Endothelial cell of umbilical vein (primary cell): ENCODE measurements around the gene CCL27. TPM values are rescaled to one million over a fixed set of nuclear protein-coding genes. Genes with fewer than 3 reads are reported as not detected.

Experiments
- BruUV-seq: library from RNA; stranded (reverse); fragments of 400-500 nt; replicated peaks from 2 replicates; lab custom pipeline; 2021; lab: Mats Ljungman, UMichigan
- CTCF ChIA-PET: fragments of 300-600, 350-600 bp; sonication (Branson Sonifier 250); formaldehyde crosslinking; loops from one replicate; lab custom pipeline; 2021; ENCODE audit warnings: antibody characterized with exemption, inconsistent platforms; lab: Charles Lee
- POLR2A ChIA-PET: fragments of 300-600, 350-600 bp; sonication (Branson Sonifier 250); formaldehyde crosslinking; loops from one replicate; lab custom pipeline; 2021; ENCODE audit warnings: antibody characterized with exemption, inconsistent platforms; lab: Charles Lee
- DNase-seq: peaks from one replicate; pipeline ENCODE4 v3.0.0-alpha.2; 2011; ENCODE audit warnings: low read depth, low spot score
- FAIRE-seq: peaks from 2 replicates; lab custom pipeline; 2011; peaks lifted over from hg19 to GRCh38; lab: Jason Lieb, UNC
- H2AFZ ChIP-seq: 2 replicates; pipeline ENCODE4 v1.6.0; 2012; ENCODE audit warnings: low read depth, low read length, control low read depth, inconsistent platforms
- H3K27ac ChIP-seq: 2 replicates; pipeline ENCODE4 v1.5.1; 2011; ENCODE audit warnings: low read depth, mild to moderate bottlenecking, control low read depth, low read length, moderate library complexity; ENCODE audit not compliant: insufficient read depth
- H3K27me3 ChIP-seq, 2 experiments: 2 replicates each; pipeline versions ENCODE4 v1.6.0 to v1.6.1; 2011; ENCODE audit warnings: low read length in 2 of 2, mixed read lengths in 1 of 2; ENCODE audit not compliant: control insufficient read depth in 2 of 2, insufficient read depth in 2 of 2
- H3K36me3 ChIP-seq, 2 experiments: 2 replicates in 1 of 2; 3 replicates in 1 of 2; pipeline ENCODE4 v1.5.1; 2011; ENCODE audit warnings: low read length in 2 of 2, mild to moderate bottlenecking in 1 of 2, moderate library complexity in 1 of 2; ENCODE audit not compliant: control insufficient read depth in 2 of 2, insufficient read depth in 2 of 2; ENCODE audit errors: extremely low read depth in 1 of 2
- H3K4me1 ChIP-seq: 3 replicates; pipeline ENCODE4 v1.5.1; 2011; ENCODE audit warnings: mild to moderate bottlenecking, low read length; ENCODE audit not compliant: control insufficient read depth, insufficient read depth; ENCODE audit errors: extremely low read depth
- H3K4me2 ChIP-seq: 2 replicates; pipeline ENCODE4 v1.6.1; 2011; ENCODE audit warnings: low read length, control low read depth, mixed read lengths; ENCODE audit not compliant: insufficient read depth
- H3K4me3 ChIP-seq, 3 experiments: fragments of 200-600 bp in 1 of 3; sonication (generic), shearing (Covaris generic) in 1 of 3; replicated peaks in 1 of 3; 2 replicates each; pipeline ENCODE4 v1.5.1; 2011 to 2016; ENCODE audit warnings: control low read depth in 3 of 3, low read length in 3 of 3, mild to moderate bottlenecking in 2 of 3, inconsistent platforms in 1 of 3, low read depth in 1 of 3, moderate library complexity in 1 of 3; ENCODE audit not compliant: insufficient read depth in 1 of 3
- H3K79me2 ChIP-seq: 2 replicates; pipeline ENCODE4 v1.6.0; 2012; ENCODE audit warnings: low read length, inconsistent platforms; ENCODE audit not compliant: control insufficient read depth, insufficient read depth
- H3K9ac ChIP-seq: replicated peaks from 2 replicates; pipeline ENCODE3; 2011; ENCODE audit warnings: low read length, control low read depth; ENCODE audit not compliant: insufficient read depth; ENCODE audit errors: extremely low read depth
- H3K9me1 ChIP-seq: replicated peaks from 3 replicates; pipeline ENCODE4 v1.6.0; 2011; ENCODE audit warnings: mild to moderate bottlenecking, low read length; ENCODE audit not compliant: control insufficient read depth, insufficient read depth; ENCODE audit errors: extremely low read depth
- H3K9me3 ChIP-seq: replicated peaks from 2 replicates; pipeline ENCODE4 v1.5.1; 2012; ENCODE audit warnings: low read length, inconsistent platforms; ENCODE audit not compliant: control insufficient read depth, insufficient read depth
- H4K20me1 ChIP-seq: replicated peaks from 2 replicates; pipeline ENCODE3; 2011; ENCODE audit warnings: mild to moderate bottlenecking, low read length; ENCODE audit not compliant: control insufficient read depth, insufficient read depth; ENCODE audit errors: extremely low read depth
- EZH2 ChIP-seq: IDR thresholded peaks from 2 replicates; pipeline ENCODE4 v1.6.1; 2012; ENCODE audit warnings: borderline replicate concordance, low read depth, mild to moderate bottlenecking, moderate library complexity, low read length, inconsistent platforms; ENCODE audit not compliant: severe bottlenecking
- FOS ChIP-seq: IDR thresholded peaks from 2 replicates; pipeline ENCODE4 v1.6.1; 2011; ENCODE audit warnings: mild to moderate bottlenecking, low read length, moderate library complexity, borderline replicate concordance; ENCODE audit not compliant: insufficient read depth
- JUN ChIP-seq: IDR thresholded peaks from 2 replicates; pipeline ENCODE4 v1.6.1; 2011; ENCODE audit warnings: borderline replicate concordance, low read depth; ENCODE audit not compliant: insufficient read length, insufficient read depth
- MYC ChIP-seq: IDR thresholded peaks from one replicate; pipeline ENCODE4 v1.6.1; 2011; ENCODE audit warnings: mild to moderate bottlenecking, low read depth, low read length
- POLR2AphosphoS5 ChIP-seq: IDR thresholded peaks from 2 replicates; pipeline ENCODE4 v1.6.1; 2012; ENCODE audit warnings: low read depth, mild to moderate bottlenecking, control low read depth, low read length, moderate library complexity; ENCODE audit not compliant: insufficient read depth
- dilution Hi-C: fragments of 300-500 bp; cut with MboI; formaldehyde crosslinking; loops from one replicate; pipeline ENCODE4 v1.15.0; 2019; ENCODE audit warnings: low sequenced_read_pairs; ENCODE audit not compliant: extremely low pct_ligation_motif_present
- intact Hi-C: fragments of 100-400 bp; cut with micrococcal nuclease; formaldehyde crosslinking; loops from one replicate; pipeline ENCODE4 v1.10.0; 2022
- polyA plus RNA-seq, 4 experiments: library from polyadenylated mRNA; depleted of rRNA in 3 of 4; stranded (reverse) in 3 of 4; unstranded in 1 of 4; fragments of >200 nt; gene quantifications; 2 replicates each; pipeline versions ENCODE4 v1.2.1 to v1.2.3, GENCODE V29; 2011 to 2012; ENCODE audit warnings: missing spikeins in 1 of 4
- total RNA-seq: library from RNA; stranded (reverse); gene quantifications from 2 replicates; pipeline ENCODE4 v1.2.3, GENCODE V29; 2021
- TF ChIP-seq, protein P1 (sequence below), 2 donors: IDR thresholded peaks; 1 replicate in 1 of 2; 2 replicates in 1 of 2; pipeline ENCODE4 v1.5.1; 2011; ENCODE audit warnings: low read length in 2 of 2, mild to moderate bottlenecking in 2 of 2, moderate library complexity in 2 of 2, control low read depth in 1 of 2, inconsistent platforms in 1 of 2, low read depth in 1 of 2; ENCODE audit not compliant: insufficient read depth in 1 of 2; ENCODE audit errors: extremely low read depth in 1 of 2
- TF ChIP-seq, protein P2 (sequence below): IDR thresholded peaks from 2 replicates; pipeline ENCODE4 v1.6.1; 2011; ENCODE audit not compliant: insufficient read depth, insufficient read length

Gene CCL27
- total and polyA plus RNA-seq, 2 donors (not counting 3 experiments of a cell fraction or from before 2014, with no cell fraction given): not detected

DNA sequence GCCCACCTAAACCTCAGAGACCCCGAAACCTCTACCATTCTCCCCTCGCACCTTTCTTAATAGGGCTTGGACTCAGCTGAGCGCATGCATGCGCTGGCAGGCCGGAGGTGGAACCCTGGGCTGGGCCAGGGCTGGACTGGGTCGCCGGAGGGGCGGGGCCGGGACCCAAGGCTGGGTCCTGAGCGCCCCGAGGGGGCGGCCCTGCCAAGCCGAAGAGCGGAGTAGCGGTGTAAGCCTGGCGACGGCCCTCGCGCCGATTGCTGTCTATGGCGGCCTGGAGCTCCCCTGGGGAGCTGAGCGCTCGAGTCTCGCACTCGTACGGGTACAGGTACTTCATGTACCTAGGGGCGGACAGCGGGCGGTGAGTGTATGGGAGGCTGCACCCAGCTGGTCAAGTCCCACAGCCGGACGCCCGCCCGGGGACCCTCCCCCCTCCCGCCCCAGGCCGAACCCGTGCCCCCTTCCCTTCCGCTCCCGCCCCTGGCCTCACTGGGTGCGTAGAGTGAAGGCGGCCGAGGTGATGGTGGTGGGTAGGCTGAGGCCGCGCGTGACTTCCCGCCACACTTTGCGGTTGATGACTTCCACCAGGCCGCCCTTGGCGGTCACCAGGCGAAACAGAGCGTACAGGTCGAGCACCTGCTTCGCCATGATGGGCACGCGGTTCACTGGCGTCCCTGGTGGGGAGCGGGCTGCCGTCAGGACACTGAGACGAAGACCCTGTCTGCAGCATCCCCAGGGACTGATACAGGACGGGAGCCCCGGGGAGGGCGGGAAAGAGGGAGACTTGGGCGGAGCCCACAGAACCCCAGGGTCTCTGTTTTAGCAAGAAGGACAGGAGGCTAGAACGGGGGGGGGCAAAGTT, 38.9 kb downstream of the CCL27 start:
- no peak for FAIRE-seq
- ChIA-PET POLR2A (no interaction called here), CTCF (interaction anchor here (0.7 to 5.0 kb wide), 4 partner anchors 10 to 79 kb away, joined by 3 to 41 read pairs (median 4); partner anchors contain the start of gene RPP25L)
- Histone ChIP-seq H3K9ac (no peak overlapping the region), H3K27ac (no peak overlapping the region), H2AFZ (no peak overlapping the region), H3K27me3 (peaks cover 50 to 56% of the 10 kb centered on the region in 2 experiments), H3K9me1 (no peaks in the 10 kb centered on the region), H3K79me2 (no peaks in the 10 kb centered on the region), H3K4me2 (no peak overlapping the region), H3K36me3 (no peaks in the 10 kb centered on the region), H3K9me3 (no peaks in the 10 kb centered on the region), H3K4me3 (no peak overlapping the region), H3K4me1 (peaks cover 13% of the 10 kb centered on the region), H4K20me1 (no peaks in the 10 kb centered on the region)
- no TSS peak for BruUV-seq
- dilution Hi-C loops: no loop called here
- no peak for DNase-seq
- intact Hi-C loops: no loop called here
- TF ChIP-seq FOS (no peak), EZH2 (peak; percentile 81), JUN (no peak), POLR2AphosphoS5 (no peak), MYC (no peak)
- TF ChIP-seq, protein P1, sequence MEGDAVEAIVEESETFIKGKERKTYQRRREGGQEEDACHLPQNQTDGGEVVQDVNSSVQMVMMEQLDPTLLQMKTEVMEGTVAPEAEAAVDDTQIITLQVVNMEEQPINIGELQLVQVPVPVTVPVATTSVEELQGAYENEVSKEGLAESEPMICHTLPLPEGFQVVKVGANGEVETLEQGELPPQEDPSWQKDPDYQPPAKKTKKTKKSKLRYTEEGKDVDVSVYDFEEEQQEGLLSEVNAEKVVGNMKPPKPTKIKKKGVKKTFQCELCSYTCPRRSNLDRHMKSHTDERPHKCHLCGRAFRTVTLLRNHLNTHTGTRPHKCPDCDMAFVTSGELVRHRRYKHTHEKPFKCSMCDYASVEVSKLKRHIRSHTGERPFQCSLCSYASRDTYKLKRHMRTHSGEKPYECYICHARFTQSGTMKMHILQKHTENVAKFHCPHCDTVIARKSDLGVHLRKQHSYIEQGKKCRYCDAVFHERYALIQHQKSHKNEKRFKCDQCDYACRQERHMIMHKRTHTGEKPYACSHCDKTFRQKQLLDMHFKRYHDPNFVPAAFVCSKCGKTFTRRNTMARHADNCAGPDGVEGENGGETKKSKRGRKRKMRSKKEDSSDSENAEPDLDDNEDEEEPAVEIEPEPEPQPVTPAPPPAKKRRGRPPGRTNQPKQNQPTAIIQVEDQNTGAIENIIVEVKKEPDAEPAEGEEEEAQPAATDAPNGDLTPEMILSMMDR (IDR thresholded peaks at IDR 0.05; ENCODE audit: extremely low read depth in 1 of 2, insufficient read depth in 1 of 2, low read depth in 1 of 2, low read length in 2 of 2): no peak
- TF ChIP-seq, protein P2, sequence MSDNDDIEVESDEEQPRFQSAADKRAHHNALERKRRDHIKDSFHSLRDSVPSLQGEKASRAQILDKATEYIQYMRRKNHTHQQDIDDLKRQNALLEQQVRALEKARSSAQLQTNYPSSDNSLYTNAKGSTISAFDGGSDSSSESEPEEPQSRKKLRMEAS: no peak
